Activated T-helper 1 cell treated with anti-CD3 and anti-CD28 coated beads, Interleukin-12 subunit alpha, Interleukin-12 subunit beta, Interleukin-2, Interleukin-4 antibody, amounts not matched to agents 30 ng/mL and 10 ng/mL and 1 ng/mL, durations not matched to agents 14 hours and 24 hours and 36 hours (primary cell): ENCODE results near the gene CAMK1G. TPM values are rescaled to one million over a fixed set of nuclear protein-coding genes. Genes with fewer than 3 reads are reported as not detected.
A peak's percentile ranks its signal among the peaks of the same experiment; 100 is the strongest.

Experiments
- DNase-seq: peaks from one replicate; pipeline ENCODE4 v3.0.0; 2021; ENCODE audit warnings: low spot score
- H3K27ac Mint-ChIP-seq: one replicate; pipeline ENCODE4 v1.8.0; 2021; ENCODE audit warnings: mild to moderate bottlenecking, mixed read lengths
- H3K27me3 Mint-ChIP-seq: one replicate; pipeline ENCODE4 v1.8.0; 2022; ENCODE audit warnings: mild to moderate bottlenecking, moderate library complexity, mixed read lengths; ENCODE audit not compliant: insufficient read depth
- H3K36me3 Mint-ChIP-seq: one replicate; pipeline ENCODE4 v1.8.0; 2021; ENCODE audit warnings: low read depth, mixed read lengths
- H3K4me1 Mint-ChIP-seq: one replicate; pipeline ENCODE4 v1.8.0; 2021; ENCODE audit warnings: low read depth, mixed read lengths
- H3K4me3 Mint-ChIP-seq: one replicate; pipeline ENCODE4 v1.8.0; 2021; ENCODE audit warnings: mild to moderate bottlenecking, moderate library complexity, mixed read lengths
- H3K9me3 Mint-ChIP-seq: one replicate; pipeline ENCODE4 v1.8.0; 2021; ENCODE audit warnings: mixed read lengths
- intact Hi-C: fragments of 100-400 bp; cut with micrococcal nuclease; formaldehyde crosslinking; loops from one replicate; pipeline ENCODE4 v1.15.1; 2024
- total RNA-seq: library from RNA; stranded (reverse); gene quantifications from 2 replicates; pipeline ENCODE4 v1.2.3, GENCODE V29; 2022

The CAMK1G gene
- total RNA-seq, 1 donor from 2014 or later: 0.62 TPM

GRCh38 chr1:209619696-209620486 lies 36.4 kb downstream of the CAMK1G start:
- peaks cover 22% of the 10 kb centered on the region for H3K36me3 Mint-ChIP-seq

GRCh38 chr1:209620487-209620884 lies 37.0 kb downstream of the CAMK1G start:
- Mint-ChIP-seq H3K4me3 (no peak overlapping the region), H3K9me3 (no peaks in the 10 kb centered on the region), H3K36me3 (peaks cover 21% of the 10 kb centered on the region), H3K27me3 (no peaks in the 10 kb centered on the region), H3K27ac (no peak overlapping the region), H3K4me1 (no peaks in the 10 kb centered on the region)
- intact Hi-C loops: no loop called here
- no peak for DNase-seq

More at GRCh38 chr1:209619696-209620486, 36.4 kb downstream of the CAMK1G start:
- H3K27me3 Mint-ChIP-seq: no peaks in the 10 kb centered on the region
- no peak overlapping the region for H3K4me3 Mint-ChIP-seq
- DNase-seq: no peak
- H3K27ac Mint-ChIP-seq: no peak overlapping the region
- no peaks in the 10 kb centered on the region for H3K4me1 Mint-ChIP-seq
- no peaks in the 10 kb centered on the region for H3K9me3 Mint-ChIP-seq
- intact Hi-C loops: no loop called here

DNA sequence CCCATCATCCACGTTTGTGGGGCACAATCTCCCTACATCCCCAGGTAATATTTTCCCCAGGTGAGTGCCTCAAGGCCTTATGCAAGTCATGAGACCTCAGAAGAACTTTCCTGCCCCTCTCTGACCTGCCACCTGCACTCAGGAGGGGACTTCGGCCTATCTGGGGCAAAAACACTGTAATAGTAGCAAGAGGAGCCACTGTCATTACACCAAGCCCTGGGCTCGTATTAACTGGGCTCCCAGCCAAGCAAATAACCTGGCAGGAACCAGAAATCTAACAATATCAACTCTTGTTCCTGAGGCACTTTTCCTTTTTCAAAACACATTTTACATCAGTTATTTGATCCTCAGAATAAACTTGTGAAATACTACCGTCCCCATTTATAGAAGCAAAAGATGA lies 37.8 kb downstream of the CAMK1G start:
- intact Hi-C loops: no loop called here
- Mint-ChIP-seq H3K4me3 (no peak overlapping the region), H3K27me3 (no peaks in the 10 kb centered on the region), H3K9me3 (no peaks in the 10 kb centered on the region), H3K27ac (no peak overlapping the region), H3K4me1 (no peaks in the 10 kb centered on the region), H3K36me3 (peaks cover 18% of the 10 kb centered on the region)
- no peak for DNase-seq

- Mint-ChIP-seq H3K4me1 (no peaks in the 10 kb centered on the region), H3K36me3 (peaks cover 14% of the 10 kb centered on the region), H3K9me3 (no peaks in the 10 kb centered on the region), H3K27me3 (no peaks in the 10 kb centered on the region), H3K27ac (peak overlapping the region; percentile 24), H3K4me3 (no peak overlapping the region)
- intact Hi-C loops: no loop called here
- DNase-seq: no peak
Measured at GRCh38 chr1:209621741-209622655, 38.5 kb downstream of the CAMK1G start.

GRCh38 chr1:209622841-209623829 lies 39.6 kb downstream of the CAMK1G start:
- Mint-ChIP-seq H3K36me3 (peaks cover 6% of the 10 kb centered on the region), H3K4me1 (peaks cover 7% of the 10 kb centered on the region), H3K27ac (no peak overlapping the region), H3K9me3 (no peaks in the 10 kb centered on the region), H3K27me3 (no peaks in the 10 kb centered on the region), H3K4me3 (no peak overlapping the region)
- intact Hi-C loops: no loop called here
- DNase-seq: no peak

GRCh38 chr1:209624558-209625549 lies 41.3 kb downstream of the CAMK1G start:
- intact Hi-C loops: no loop called here
- Mint-ChIP-seq H3K27me3 (no peaks in the 10 kb centered on the region), H3K36me3 (peaks cover 6% of the 10 kb centered on the region), H3K4me1 (peaks cover 16% of the 10 kb centered on the region), H3K9me3 (no peaks in the 10 kb centered on the region), H3K4me3 (no peak overlapping the region), H3K27ac (no peak overlapping the region)
- DNase-seq: no peak

DNA sequence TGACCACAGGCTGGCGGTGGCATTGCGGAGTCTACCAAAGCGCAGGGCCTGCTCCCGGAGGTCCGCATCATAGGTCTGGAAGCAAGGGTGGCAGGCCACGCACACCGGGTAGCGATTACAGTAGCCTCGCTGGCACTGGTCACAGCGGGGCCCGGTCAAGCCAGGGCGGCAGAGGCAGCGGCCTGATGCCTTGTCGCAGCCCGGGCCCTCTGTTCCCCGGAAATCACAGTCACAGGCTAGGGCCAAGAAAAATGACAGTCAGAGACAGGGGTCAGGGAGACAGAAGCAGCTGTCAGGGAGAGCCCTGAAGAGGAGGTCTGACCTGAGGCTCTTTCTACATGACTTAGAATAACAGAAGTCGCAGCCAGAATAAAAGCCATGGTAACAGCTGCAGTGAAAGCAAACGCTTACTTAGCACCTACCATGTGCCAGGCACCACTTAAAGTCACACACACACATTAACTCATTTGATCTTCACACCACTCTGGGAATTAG lies 42.3 kb downstream of the CAMK1G start:
- intact Hi-C loops: loop anchor here (2.0 kb wide), 1 partner anchor 25 kb away; no protein-coding TSS in a partner anchor
- Mint-ChIP-seq H3K4me1 (peaks cover 16% of the 10 kb centered on the region), H3K9me3 (no peaks in the 10 kb centered on the region), H3K27me3 (no peaks in the 10 kb centered on the region), H3K36me3 (peaks cover 6% of the 10 kb centered on the region), H3K4me3 (no peak overlapping the region), H3K27ac (no peak overlapping the region)
- no peak for DNase-seq

DNA sequence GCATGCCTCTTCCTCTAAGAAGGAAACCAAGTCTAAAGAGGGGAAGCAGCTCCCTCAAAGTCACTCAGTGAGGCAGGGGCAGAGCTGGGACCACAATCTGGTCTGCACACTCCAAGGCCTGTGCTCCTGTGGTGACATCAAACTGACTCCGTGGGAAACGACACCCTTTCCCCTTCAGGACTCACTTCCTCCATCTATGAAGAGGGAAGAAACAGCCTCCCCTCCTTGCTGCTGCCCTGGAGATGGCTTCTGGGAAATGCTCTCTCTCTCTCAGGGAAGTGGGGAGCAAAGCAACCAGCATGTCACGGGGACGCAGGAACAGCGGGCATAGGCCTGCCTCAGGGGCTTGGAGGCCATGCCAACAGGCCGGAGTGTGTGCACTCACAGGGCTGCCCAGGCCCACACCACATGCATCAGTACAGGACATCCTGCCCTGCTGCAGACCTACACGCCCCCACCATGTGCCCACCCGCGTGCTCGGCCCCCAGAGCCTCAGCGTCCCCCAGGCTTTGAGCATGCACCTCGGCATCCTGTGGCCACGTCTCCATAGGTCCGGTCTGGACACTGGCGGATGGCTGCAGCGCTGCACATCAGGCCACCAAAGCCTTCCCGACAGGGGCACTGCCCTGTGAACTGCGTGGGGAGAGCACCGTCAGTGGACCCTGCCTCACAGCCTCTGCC lies 43.0 kb downstream of the CAMK1G start:
- H3K27me3 Mint-ChIP-seq: no peaks in the 10 kb centered on the region
- H3K4me1 Mint-ChIP-seq: peaks cover 16% of the 10 kb centered on the region
- H3K9me3 Mint-ChIP-seq: no peaks in the 10 kb centered on the region
- H3K36me3 Mint-ChIP-seq: peaks cover 6% of the 10 kb centered on the region
- no peak for DNase-seq
- no peak overlapping the region for H3K27ac Mint-ChIP-seq
- no peak overlapping the region for H3K4me3 Mint-ChIP-seq
- intact Hi-C loops: loop anchor here (1.0 to 2.0 kb wide), 6 partner anchors 24 to 121 kb away; no protein-coding TSS in a partner anchor

- intact Hi-C loops: loop anchor here (1.0 to 2.0 kb wide), 6 partner anchors 24 to 120 kb away; no protein-coding TSS in a partner anchor
- Mint-ChIP-seq H3K9me3 (no peaks in the 10 kb centered on the region), H3K4me3 (no peak overlapping the region), H3K36me3 (peaks cover 3% of the 10 kb centered on the region), H3K27ac (no peak overlapping the region), H3K27me3 (no peaks in the 10 kb centered on the region), H3K4me1 (peaks cover 16% of the 10 kb centered on the region)
- DNase-seq: no peak
Measured at GRCh38 chr1:209627027-209627731, 43.7 kb downstream of the CAMK1G start.

- DNase-seq: peak; percentile 67
- Mint-ChIP-seq H3K9me3 (no peaks in the 10 kb centered on the region), H3K4me1 (peaks cover 16% of the 10 kb centered on the region), H3K36me3 (peaks cover 3% of the 10 kb centered on the region), H3K27ac (no peak overlapping the region), H3K4me3 (no peak overlapping the region), H3K27me3 (no peaks in the 10 kb centered on the region)
- intact Hi-C loops: loop anchor here (1.0 to 2.0 kb wide), 6 partner anchors 23 to 120 kb away; no protein-coding TSS in a partner anchor
Measured at GRCh38 chr1:209627732-209628196, 44.2 kb downstream of the CAMK1G start.
